HPDE6-E6E7 (cell line): ENCODE results near the gene ZNF710.

Experiments
- DNase-seq: peaks from one replicate; pipeline ENCODE4 v3.0.0; 2011; ENCODE audit warnings: missing footprints; ENCODE audit errors: extremely low spot score

The ZNF710 gene

DNA sequence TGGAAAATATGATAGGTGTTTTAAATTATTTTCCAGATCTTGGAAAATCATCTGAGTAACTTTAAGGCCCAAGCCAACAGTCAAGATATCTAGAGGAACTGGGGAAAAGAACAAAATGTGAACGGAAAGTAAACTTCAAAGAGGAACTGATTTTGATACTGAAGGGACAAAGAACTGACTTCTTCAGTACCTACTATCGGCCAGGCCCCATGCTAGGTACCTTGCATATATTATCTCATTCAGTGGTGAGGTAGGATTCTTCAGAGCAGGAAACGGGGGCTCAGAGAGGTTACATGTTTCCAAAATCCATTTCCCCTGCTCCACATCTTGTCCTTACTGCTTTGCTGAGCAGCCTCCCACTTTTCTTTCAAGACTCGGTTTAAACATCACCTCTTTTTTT, 9.8 kb upstream of the ZNF710 start:
- no peak for DNase-seq

DNA sequence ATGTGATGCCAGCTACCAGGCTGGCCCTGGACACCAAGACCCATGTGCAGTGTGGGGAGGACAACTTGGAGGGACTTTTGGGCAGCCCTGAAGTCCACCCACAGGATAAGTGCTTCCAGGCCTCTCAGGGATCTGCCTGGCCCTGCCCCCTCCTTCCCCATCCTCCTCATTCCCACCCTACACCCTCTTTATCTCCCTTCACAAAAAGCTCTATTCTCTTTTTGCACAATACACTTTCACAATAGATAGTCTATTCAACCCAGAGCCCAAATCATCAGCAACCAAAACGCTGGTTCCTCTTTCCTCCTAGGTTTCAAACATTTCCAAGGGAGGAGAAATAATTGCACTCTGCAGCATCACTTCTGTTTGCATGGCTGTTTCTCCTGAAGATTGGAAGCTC, 7.8 kb upstream of the ZNF710 start:
- DNase-seq, result no peak

DNA sequence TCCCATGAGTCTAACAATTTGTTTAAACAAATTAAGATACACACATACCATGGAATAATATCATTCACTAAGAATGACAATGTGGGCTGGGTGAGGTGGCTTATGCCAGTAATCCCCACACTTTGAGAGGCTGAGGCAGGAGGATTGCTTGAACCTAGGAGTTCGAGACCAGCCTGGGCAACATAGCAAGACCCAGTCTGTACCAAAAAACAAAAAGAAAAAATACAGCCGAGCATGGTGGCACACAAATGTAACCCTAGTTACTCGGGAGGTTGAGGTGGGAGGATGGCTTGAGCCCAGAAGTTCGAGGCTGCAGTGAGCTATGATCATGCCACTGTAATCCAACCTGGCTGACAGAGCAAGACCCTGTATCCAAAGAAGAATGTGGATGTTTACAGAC, 4.0 kb upstream of the ZNF710 start:
- DNase-seq, result no peak

DNA sequence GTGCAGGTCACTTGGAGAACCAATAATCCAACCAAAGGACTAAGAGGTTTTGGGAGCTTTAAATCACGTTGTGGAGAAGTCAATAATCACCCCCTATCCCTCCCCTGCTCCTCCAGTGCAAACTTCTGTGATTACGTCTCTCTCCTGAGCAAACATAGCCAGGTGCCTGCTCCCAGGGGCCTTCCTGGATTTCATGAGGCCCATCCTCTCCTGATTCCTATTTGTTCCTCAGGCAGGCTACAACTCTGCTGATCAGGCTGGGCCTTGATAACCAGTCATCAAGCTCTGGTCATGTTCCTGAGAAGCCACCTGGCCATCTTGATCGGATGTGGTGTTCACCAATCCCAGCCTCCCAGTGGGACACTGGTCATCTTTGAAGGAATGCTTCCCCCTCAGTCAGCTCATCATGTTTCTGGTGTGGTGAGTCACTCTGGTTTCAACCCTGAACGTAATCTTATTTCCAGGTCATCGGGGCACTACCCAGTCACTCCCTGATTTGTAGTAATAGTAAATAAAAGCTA, 2.9 kb upstream of the ZNF710 start:
- peak; percentile 86 for DNase-seq

DNA sequence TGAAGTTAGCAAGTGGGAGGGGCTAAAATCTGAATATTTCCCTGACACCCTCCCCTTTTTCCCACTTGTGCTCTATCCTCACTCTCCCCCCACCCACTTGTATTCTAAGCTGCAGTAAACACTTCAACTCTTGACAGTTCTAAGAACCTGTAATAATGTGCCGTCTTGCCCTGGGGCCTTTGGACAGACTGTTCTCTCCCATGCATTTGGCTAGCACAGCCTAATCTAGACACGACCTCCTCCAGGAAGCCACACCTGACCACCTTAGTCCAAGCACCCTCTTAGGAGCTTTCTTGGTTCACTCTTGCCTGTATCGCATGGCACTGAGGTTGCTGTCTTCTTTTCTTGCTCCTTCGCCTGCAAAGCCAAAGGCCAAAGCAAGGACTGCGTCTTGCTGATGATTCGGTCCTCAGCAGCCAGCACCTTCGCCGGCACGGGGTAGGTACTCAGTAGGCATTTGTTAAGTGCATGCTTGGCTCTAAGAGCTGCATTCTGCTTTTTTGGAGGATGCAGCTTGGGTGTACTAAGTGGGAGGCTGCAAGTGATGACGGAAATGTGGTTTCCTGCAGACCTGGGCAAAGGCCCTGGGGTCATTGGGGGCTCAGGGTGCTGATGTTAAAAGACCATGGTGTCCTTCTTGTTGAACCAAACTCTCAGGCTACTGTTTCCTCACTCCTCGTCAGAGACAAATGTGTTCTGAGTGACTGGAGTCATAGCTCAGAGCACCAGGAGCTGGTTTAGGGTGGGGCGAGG, 2.0 kb upstream of the ZNF710 start:
- DNase-seq, result no peak

DNA sequence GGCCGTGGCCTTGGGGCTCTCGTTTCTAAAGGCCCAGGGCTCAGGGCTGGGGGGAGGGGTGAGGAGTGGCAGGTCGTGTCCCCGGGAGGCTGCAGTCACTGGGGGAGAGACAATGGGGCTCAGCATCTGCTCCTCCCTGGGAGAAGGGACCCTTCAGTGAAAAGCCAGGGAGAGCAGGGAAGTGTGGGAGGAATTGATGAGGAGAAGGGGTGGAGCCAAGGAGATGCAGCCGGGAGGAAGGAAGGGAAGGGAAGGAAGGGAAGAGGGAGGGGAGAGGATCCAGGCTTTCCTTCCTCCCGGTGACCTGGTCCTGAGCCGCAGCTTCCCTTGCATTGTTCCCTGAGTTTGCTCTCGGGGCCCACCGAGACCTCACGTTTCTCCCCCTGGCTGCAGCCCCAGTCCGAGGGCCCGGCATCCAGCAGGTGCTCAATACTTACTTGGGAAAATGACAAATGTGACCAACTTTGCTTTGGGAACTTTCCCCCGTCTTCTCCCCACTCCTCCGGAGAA, 1.4 kb upstream of the ZNF710 start:
- DNase-seq, result no peak

DNA sequence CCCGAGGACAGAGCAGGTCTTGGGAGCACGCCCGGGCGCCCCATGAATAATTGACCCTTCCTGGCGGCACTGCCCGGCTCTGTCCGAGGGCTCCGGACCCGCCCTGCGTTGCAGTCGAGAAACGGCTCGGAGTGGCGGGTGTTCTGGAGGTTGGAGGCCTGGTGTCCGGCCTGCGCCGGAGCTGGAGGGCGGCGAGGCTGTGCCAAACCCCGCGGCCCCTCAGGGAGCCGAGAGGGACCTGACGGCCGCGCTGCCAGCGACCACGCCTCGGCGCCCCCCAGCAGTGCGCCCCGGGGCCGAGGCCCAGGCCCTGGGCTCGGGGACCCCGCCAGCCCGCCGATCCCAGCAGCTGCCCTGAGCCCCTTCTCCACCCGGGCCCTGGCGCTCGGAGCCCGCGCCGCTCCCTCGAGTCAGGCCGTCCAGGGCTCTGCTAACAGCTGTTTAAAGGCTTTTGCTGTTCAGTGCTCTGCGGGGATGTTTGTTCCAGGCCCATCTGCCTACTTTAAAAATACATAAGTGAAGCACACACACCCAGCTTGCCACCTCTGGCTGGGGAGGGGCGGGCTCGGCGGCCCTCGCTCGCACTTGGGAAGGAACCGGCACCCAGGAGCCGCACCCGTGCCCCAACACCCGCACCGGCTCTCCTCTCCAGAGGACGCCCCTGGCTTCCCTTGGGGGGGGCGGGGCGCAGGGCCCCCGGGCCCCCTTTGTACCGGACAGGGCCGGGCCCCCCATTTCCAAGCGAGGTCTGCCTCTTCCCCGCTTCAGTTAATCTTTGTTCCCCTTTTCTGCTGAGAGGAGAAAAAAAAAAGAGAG, 730 bp upstream of the ZNF710 start:
- DNase-seq, result no peak

DNA sequence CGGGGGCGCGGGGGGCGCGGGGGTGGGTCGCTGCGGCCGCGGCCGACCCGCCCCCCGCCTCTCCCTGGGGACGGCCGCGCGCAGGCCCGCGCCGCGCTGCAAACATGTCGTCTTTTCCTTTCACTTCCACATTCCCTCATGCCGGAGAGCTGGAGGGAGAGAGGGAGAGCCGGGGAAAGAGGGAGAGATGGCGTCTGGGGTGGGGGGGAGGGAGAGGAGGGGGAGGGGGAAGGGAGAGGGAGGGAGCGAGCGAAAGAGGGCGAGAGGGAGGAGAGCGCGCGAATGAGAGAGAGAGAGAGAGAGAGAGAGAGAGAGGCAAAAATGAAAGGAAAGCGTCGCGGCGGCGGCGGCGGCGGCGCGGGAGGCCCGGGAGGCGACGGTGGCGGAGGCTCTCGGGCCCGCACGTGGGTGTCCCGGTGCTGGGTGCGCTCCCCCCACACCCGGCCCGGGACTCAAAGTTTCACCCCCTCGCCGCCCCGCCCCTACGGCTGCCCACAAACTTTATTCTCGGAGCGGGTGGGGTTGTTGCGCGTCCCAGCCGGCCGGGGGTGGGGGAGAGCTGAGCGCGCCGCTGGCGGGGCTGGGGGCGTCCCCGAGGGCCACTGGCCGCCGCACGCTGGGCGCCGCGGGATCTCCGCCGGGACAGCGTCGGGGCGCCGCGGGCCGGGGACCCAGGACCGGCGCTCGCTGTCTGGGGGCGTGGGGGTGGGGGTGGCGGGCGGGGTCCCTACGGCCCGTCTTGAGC, 731 bp downstream of the ZNF710 start:
- peak; percentile 36 for DNase-seq

DNA sequence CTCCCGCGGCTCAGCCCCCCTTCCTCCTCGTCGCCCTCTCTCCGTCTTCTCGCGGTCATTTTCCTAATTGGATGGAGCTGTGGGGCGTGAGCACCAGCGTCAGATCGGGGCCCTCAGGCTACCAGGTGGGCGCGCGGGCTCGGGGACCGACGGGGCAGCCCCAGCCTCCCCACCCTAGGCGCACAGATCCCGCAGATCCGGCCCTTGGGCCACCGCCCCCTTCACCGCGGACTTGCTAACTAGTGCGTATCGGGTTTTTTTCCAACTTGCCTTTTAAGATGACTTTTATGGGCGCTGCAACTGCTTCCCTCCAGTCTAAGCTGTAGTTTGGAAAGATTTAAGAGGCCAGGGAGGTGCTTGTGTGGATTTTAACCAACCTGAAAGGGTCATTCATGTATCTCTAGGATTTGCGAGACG, 1.3 kb downstream of the ZNF710 start:
- DNase-seq, result no peak

DNA sequence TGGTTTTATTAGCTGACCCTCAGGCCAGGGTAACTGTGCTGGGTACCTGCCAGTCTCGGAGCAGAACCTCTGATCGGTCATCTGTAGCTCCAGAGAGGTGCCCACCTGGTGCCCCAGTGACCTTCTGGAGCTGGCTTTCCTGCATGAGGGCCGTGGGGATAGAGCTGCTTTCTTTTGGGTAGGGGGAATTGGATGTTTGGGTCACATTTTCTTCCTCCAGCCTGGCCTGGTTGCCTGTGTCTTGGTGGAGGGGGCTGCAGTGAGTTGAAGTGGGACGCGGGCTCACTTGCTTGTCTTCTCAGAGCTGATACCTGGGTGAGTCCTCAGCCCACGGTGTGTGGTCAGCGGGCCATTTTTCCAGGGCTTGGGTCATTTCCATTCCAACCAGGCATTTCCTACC, 2.6 kb downstream of the ZNF710 start:
- DNase-seq, result no peak

DNA sequence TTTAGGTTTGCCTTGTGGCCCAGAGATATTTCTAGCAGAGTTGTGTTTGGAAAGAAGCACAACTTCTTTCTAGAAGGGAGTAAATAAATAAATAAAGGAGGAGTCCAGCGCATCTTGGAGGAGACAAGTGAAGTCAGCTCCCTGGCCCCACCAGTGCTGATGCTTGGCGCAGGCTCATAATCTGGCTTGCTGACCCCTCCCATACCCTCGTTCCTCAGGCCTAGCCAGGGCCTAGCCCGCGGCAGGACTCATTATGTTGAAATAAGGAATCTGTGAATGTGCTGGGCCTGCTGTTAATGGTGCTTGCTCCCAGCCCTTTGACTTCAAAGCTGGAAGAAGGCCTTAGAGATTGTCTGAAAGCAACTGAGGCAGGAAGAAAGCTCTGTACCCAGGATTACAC, 3.1 kb downstream of the ZNF710 start:
- no peak for DNase-seq

DNA sequence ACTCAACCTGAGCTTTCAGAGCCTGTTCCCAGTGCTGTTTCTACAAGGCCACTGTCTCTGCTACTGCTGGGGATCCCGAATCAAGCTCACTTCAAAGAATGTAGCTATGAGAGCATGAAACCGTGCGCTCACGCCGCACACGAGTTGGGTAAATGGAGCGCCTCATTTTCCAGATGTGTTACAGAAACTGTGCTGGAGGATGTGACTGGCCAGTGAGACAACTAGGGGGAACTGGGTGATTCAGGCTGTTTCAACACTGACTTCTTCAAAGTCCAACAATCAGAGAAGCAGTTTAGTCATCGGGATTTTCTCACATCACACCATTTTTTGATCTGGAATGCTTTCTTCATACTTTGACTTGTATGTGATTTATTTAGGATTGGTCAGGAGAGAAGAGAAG, 3.5 kb downstream of the ZNF710 start:
- peak; percentile 88 for DNase-seq

DNA sequence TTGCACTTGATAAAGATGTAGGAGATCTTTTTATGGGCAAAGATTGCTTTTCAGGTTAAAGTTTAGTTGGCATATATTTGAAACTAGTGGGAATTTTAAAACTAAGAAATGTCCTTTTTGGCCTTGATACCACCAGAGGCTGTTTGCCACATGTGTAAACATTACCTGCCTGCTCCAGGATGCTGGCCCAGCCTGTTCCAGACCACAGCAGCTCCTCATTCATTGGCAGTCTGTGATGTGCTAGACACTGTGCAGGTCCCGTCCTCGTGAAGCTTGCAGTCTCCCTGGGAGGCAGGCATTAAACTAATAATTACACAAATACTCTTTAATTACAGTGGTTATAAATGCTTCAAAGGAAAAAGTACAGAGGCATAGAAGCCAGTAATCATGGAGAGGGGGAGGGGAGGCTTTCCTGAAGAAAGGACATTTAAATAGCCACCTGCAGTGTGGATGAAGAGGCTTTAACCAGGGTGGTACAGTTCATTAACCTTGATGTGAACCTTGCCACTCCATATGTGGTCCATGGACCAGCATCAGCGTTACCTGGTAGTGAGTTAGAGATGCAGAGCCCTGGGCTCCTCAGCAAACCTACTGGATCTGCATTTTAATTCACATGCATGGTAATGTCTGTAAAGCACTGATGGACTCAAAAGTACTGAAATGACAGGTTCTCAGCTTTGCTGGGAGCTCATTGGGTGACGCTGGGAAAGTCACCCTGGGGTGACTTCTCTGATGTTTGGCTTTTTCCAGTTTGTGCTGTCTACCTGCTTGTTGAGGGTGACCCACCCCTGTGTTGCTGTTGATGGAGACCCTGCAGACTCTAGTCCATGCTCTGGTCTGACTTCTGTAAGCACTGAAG, 5.3 kb downstream of the ZNF710 start:
- no peak for DNase-seq

DNA sequence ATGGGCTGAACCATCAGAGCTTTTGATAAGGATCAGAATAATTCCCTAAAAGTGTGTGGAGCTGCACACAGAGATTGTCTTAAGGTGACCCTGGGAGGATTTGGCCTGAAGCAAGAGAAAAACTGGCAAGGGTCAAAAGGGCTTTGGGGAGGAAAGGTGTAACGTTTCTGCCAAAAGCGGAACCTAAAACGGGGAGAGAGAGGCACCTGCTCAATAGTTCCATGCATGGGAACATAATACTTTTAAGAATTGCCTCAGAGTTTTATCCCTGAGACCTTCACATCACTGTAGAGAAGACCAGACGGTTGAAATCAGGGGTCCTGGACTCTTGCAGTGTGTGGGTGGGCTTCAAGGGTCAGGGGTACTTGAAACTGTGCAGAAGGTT, 5.9 kb downstream of the ZNF710 start:
- no peak for DNase-seq

DNA sequence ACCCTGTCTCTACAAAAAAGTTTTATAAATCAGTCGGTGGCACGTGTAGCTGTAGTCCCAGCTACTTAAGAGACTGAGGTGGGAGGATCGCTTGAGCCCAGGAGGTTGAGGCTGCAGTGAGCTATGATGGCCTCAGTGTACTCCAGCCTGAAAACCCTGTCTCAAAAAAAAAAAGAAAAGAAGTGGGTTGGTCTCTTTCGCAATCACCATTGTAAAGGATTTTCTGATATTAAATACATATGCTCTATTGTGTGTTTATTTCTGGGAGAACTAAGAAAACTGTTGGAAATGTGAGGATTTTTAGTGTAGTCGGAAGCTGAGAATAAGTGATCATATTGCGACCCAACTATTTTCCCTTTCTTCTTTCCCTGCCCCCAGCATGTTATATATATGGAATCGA, 7.5 kb downstream of the ZNF710 start:
- no peak for DNase-seq

DNA sequence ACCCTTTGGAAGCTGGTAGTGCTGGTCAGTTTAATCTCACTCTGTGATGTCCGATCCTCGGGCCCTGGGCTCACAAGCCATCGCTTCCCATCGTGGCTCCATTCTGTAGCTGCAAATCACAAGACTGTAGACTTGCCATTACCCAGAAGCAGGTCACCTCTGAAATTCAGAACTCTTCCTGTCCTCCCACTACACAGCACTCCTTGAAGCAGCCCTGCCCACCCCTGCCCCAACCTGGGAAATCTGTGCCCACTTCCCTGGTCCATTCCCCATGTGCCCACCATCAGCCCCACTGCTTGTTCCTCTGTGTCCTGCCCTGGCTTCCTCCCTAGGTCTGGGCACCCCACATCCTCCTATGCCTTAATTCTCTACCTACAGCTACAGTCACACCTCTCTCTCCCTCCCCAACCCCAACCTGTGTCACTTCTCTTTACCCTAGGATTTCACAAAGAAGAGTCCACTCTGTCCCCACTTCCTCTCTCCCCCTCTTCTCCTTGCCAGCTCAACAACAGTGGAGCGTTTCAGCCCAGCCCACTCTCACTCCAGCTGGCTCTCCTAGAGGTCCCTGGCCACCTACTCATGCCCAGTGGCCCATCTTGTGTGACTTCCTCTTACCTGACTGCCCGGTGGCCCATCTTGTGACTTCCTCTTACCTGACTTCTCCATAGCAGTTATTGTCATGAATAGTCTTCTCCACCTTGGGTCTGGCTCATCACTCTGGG, 8.3 kb downstream of the ZNF710 start:
- DNase-seq, result no peak

DNA sequence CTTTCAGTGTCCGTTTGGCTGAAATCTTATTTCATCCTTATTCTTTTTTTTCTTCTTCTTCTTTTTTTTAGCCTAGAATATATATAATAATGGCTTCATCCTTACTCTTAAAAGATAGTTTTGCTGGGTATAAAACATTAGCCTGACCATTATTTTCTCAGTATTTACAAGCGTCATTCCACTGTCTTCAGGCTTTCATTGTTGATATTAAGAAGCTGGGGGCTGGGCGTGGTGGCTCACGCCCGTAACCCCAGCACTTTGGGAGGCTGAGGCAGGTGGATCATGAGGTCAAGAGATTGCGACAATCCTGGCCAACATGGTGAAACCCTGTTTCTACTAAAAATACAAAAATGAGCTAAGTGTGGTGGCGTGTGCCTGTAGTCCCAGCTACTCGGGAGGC, 10.6 kb downstream of the ZNF710 start:
- DNase-seq, result no peak

DNA sequence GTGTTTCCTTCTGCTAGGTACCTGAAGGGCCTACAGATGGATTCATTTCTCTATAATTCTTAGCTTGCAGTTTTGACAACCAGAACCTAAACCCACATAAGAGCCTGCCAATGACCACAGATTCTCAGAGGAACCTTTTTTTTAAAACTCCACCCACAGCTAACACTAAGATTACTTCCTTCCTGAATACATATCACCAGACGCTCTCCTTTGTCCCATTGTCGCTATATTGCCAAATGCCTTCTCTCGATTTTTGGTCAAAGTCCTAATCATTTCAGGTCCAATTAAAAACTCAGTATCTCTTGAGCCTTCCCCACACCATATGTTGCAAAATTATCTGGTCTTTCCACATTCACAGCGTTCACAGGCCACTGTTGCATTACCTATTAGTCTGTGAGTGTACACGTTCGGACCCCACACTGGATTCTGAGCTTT, 12.4 kb downstream of the ZNF710 start:
- DNase-seq, result no peak

DNA sequence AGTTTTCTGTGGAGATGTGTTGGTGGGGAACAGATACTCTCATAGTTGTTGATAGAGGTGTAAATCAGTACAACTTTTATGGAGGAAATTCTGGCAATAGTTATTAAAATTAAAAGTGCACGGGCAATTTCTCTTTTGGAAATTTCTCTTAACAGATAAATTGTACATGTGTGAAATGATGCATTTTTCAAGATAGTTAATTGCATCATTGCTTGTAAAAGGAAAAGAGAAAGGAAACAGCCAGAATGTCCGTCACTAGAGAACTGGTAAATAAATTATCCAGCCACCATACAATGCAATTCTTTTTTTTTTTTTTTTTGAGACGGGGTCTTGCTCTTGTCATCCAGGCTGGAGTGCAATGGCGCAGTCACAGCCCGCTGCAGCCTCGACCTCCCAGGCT, 14.2 kb downstream of the ZNF710 start:
- DNase-seq, result no peak

DNA sequence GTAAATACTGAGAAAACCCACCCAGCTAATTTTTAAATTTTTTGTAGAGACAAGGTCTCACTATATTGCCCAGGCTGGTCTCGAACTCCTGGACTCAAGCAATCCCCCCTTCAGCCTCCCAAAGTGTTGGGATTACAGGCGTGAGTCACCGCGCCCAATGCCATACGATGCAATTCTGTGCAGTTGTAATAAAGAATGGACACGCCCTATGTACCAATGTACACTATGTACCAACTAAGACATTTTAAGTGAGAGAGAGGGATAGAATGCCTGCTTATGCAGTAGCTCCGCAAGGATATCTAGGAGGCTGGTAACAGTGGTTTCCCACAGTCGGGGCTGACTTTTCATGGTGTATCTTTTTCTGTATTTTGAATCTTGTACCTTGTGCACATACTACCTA, 14.6 kb downstream of the ZNF710 start:
- no peak for DNase-seq

DNA sequence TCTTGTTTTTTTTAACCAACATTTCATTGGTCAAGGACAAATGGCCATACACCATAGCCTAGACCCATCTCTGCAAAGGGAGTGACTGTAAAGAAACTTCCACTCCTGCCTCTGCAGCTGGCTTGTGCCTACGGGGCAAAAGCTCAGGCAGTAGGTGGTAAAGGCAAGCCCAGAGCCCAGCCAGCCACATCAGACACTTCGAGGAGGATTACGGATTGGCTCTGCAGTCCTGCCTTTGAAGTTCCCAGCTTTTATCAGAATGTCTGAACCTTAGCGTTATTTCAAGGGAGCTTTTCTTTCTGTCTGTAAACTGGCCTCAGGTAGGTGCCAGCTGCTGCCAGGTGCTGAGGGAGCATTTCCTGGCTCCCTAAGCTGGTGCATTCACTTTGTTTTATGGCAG, 15.6 kb downstream of the ZNF710 start:
- DNase-seq, result no peak
